ENCODE results near the gene EXT2. TPM values are rescaled to one million over a fixed set of nuclear protein-coding genes. Genes with fewer than 3 reads are reported as not detected.

The EXT2 gene
- total RNA-seq, 2 donors from 2014 or later, result 47.7 to 60.3 TPM

DNA sequence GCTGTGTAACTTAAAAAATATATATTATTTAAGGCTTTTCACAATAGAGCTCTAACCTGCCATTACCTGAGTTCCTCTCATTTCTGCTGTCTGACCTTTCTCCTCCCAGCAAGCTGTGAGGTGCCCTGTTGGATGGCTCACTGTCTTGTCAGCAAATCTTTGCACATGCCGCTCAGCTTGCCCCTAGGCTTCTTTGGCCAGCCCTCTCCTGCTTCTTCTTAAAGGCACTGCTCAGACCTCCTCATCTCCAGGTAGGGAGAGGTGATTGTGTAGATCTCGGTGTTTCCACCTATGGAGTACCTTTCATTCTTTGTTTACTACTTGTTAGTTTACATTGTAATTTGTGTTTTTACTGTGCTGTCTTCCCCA is 96.5 kb downstream of the EXT2 start:
- no peak for DNase-seq
- H3K36me3 ChIP-seq (ENCODE audit: control insufficient read depth, insufficient read depth, low read length), result peaks cover 10% of the 10 kb centered on the region
- no peak overlapping the region for H3K4me3 ChIP-seq (ENCODE audit: low read length)
- H3K36me3 Mint-ChIP-seq (ENCODE audit: low read depth), result peaks cover 42% of the 10 kb centered on the region
- peaks cover 48% of the 10 kb centered on the region for H3K9me3 ChIP-seq (ENCODE audit: control insufficient read depth, low read length)
- H3K27me3 Mint-ChIP-seq (ENCODE audit: insufficient read depth), result no peaks in the 10 kb centered on the region
- H3K9ac ChIP-seq (ENCODE audit: extremely low read depth, low read length, poor library complexity, severe bottlenecking), result no peak overlapping the region
- peaks cover 44% of the 10 kb centered on the region for H3K9me3 Mint-ChIP-seq
- no peak overlapping the region for H3K27ac Mint-ChIP-seq
- H3K4me1 Mint-ChIP-seq, result peaks cover 19% of the 10 kb centered on the region
- TF ChIP-seq, protein P1, sequence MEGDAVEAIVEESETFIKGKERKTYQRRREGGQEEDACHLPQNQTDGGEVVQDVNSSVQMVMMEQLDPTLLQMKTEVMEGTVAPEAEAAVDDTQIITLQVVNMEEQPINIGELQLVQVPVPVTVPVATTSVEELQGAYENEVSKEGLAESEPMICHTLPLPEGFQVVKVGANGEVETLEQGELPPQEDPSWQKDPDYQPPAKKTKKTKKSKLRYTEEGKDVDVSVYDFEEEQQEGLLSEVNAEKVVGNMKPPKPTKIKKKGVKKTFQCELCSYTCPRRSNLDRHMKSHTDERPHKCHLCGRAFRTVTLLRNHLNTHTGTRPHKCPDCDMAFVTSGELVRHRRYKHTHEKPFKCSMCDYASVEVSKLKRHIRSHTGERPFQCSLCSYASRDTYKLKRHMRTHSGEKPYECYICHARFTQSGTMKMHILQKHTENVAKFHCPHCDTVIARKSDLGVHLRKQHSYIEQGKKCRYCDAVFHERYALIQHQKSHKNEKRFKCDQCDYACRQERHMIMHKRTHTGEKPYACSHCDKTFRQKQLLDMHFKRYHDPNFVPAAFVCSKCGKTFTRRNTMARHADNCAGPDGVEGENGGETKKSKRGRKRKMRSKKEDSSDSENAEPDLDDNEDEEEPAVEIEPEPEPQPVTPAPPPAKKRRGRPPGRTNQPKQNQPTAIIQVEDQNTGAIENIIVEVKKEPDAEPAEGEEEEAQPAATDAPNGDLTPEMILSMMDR (conservative IDR thresholded peaks at IDR 0.05), result no peak
- no peaks in the 10 kb centered on the region for H3K4me1 ChIP-seq (ENCODE audit: control insufficient read depth, insufficient read depth, low read length)
- H3K4me3 Mint-ChIP-seq, result no peak overlapping the region
- H3K27me3 ChIP-seq (ENCODE audit: control insufficient read depth, insufficient read depth, low read length, poor library complexity, severe bottlenecking), result no peaks in the 10 kb centered on the region
- H3K27ac ChIP-seq (ENCODE audit: low read depth, low read length), result no peak overlapping the region
- 69% methylated on average over 1 of the region's 2 CpGs; no CpG with 5 or more reads in 1 of the 2 experiments for WGBS, 2 experiments (ENCODE audit: insufficient coverage in 1 of 2, insufficient read length in 1 of 2)

DNA sequence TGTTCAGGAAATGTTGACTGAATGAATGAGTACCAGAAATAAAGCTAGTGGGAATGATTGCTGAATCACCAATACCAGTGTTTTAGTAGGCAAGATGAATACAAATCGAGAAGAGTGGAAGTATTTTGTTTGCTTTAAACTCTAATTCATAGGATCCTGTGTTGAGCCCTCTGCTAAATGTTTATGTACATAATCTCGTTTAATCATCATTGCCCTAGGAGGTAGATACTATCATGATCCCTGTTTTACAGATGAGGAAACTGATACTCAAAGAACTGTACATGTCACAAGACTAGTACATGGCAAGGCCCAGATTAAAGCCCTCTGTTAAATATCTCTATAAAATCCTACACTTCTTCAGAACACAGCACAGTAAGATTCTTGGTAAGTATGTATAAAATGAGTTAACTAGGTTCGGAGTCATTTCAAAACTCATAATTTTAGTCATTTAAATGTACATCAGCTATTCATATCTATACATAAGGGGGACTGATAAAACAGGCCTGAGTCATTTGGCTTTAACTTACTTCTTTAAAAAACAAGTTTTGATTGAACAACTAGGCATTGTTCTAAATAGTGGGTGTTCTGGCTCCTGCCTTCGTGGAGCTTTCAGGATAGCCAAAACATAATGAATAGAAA is 97.1 kb downstream of the EXT2 start:
- WGBS, 2 experiments (ENCODE audit: insufficient coverage in 1 of 2, insufficient read length in 1 of 2), result 87 to 100% methylated on average over 1 to 4 of the region's 4 CpGs
- Histone ChIP-seq H3K9ac (ENCODE audit: extremely low read depth, low read length, poor library complexity, severe bottlenecking) (no peak overlapping the region), H3K9me3 (ENCODE audit: control insufficient read depth, low read length) (peaks cover 44% of the 10 kb centered on the region), H3K4me3 (ENCODE audit: low read length) (no peak overlapping the region), H3K4me1 (ENCODE audit: control insufficient read depth, insufficient read depth, low read length) (no peaks in the 10 kb centered on the region), H3K27me3 (ENCODE audit: control insufficient read depth, insufficient read depth, low read length, poor library complexity, severe bottlenecking) (no peaks in the 10 kb centered on the region), H3K36me3 (ENCODE audit: control insufficient read depth, insufficient read depth, low read length) (peaks cover 10% of the 10 kb centered on the region), H3K27ac (ENCODE audit: low read depth, low read length) (no peak overlapping the region)
- TF ChIP-seq, protein P1 (conservative IDR thresholded peaks at IDR 0.05), result no peak
- Mint-ChIP-seq H3K4me1 (peaks cover 24% of the 10 kb centered on the region), H3K27me3 (ENCODE audit: insufficient read depth) (no peaks in the 10 kb centered on the region), H3K27ac (no peak overlapping the region), H3K36me3 (ENCODE audit: low read depth) (peaks cover 37% of the 10 kb centered on the region), H3K9me3 (peaks cover 39% of the 10 kb centered on the region), H3K4me3 (no peak overlapping the region)
- DNase-seq, result no peak

DNA sequence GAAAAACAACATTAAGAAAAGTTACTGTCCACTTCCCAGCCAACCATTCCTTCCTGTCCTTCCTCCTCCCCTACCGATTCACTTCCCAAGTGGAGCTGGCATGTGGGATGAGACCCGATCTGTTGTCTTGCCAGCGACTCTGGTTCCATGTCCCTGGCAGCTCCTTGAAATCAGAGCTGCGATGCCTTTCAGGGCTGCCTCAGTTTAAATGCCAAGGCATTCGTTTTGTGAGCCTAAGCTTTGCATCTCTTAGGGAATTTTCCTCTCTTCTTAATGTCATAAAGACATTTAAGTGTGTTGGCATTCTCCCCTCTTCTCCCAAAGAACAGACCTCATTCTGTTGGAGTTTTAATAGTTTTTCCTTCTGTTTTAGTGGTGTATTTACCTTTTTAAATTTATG is 98.4 kb downstream of the EXT2 start:
- peaks cover 10% of the 10 kb centered on the region for H3K36me3 ChIP-seq (ENCODE audit: control insufficient read depth, insufficient read depth, low read length)
- H3K4me3 ChIP-seq (ENCODE audit: low read length), result no peak overlapping the region
- H3K4me1 Mint-ChIP-seq, result peaks cover 36% of the 10 kb centered on the region
- no peak overlapping the region for H3K9ac ChIP-seq (ENCODE audit: extremely low read depth, low read length, poor library complexity, severe bottlenecking)
- no peaks in the 10 kb centered on the region for H3K27me3 ChIP-seq (ENCODE audit: control insufficient read depth, insufficient read depth, low read length, poor library complexity, severe bottlenecking)
- H3K4me1 ChIP-seq (ENCODE audit: control insufficient read depth, insufficient read depth, low read length), result no peaks in the 10 kb centered on the region
- peaks cover 31% of the 10 kb centered on the region for H3K9me3 ChIP-seq (ENCODE audit: control insufficient read depth, low read length)
- H3K27ac ChIP-seq (ENCODE audit: low read depth, low read length), result no peak overlapping the region
- TF ChIP-seq, protein P1 (conservative IDR thresholded peaks at IDR 0.05), result no peak
- no peak for DNase-seq
- H3K9me3 Mint-ChIP-seq, result peaks cover 26% of the 10 kb centered on the region
- no peak overlapping the region for H3K4me3 Mint-ChIP-seq
- WGBS, 2 experiments (ENCODE audit: insufficient coverage in 1 of 2, insufficient read length in 1 of 2), result 90% methylated on average over 5 of the region's 5 CpGs
- H3K36me3 Mint-ChIP-seq (ENCODE audit: low read depth), result peaks cover 25% of the 10 kb centered on the region
- H3K27ac Mint-ChIP-seq, result no peak overlapping the region
- H3K27me3 Mint-ChIP-seq (ENCODE audit: insufficient read depth), result no peaks in the 10 kb centered on the region

All from endodermal cell (in vitro differentiated cells).